Fibroblast of the conjunctiva (primary cell): Measurements from ENCODE around the gene DCAF4.
A peak's percentile ranks its signal among the peaks of the same experiment; 100 is the strongest.
"Not testable (repeated sequence)": the region's sequence is repeated elsewhere in the genome, so short reads cannot be mapped to it uniquely, and the experiment has no call there.

ENCODE experiments used
- DNase-seq: peaks from one replicate; pipeline ENCODE4 v3.0.0-alpha.2; 2010; ENCODE audit warnings: low read depth

Gene DCAF4

DNA sequence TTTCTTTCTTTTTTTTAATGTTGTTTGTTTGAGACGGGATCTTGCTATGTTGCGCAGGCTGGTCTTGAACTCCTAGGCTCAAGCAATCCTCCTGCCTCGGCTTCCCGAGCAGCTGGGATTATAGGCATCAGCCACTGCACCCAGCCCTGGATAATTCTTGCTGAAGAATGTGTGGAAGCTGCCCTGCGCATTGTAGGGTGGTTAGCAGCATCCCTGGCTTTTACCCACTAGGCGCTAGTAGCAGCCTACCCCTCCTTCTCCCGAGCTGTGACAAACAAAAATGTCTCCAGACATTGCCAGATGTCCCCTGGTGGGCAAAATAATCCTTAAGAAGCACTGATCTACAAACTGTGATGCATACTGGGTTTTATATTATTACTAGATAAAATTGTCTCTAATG, 6.6 kb downstream of the DCAF4 start:
- no peak for DNase-seq

DNA sequence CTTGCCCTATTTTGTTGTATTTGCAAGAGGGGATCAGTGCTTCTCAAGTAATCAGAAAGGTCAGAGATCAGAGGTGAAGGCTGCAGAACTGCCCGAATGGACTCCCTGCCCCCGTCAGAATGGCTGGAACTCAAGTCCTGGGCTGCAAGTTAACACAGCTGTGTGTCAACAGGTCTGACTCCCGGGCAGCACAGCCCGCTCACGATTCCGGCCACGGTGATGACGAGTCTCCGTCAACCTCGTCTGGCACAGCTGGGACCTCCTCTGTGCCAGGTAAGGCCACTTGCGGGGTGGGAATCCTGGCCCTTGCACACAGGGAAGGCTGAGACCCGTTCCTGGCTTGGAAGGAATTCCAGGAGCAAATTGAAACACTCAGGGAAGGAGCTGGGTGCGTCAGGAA, 13.4 kb downstream of the DCAF4 start:
- DNase-seq = no peak

DNA sequence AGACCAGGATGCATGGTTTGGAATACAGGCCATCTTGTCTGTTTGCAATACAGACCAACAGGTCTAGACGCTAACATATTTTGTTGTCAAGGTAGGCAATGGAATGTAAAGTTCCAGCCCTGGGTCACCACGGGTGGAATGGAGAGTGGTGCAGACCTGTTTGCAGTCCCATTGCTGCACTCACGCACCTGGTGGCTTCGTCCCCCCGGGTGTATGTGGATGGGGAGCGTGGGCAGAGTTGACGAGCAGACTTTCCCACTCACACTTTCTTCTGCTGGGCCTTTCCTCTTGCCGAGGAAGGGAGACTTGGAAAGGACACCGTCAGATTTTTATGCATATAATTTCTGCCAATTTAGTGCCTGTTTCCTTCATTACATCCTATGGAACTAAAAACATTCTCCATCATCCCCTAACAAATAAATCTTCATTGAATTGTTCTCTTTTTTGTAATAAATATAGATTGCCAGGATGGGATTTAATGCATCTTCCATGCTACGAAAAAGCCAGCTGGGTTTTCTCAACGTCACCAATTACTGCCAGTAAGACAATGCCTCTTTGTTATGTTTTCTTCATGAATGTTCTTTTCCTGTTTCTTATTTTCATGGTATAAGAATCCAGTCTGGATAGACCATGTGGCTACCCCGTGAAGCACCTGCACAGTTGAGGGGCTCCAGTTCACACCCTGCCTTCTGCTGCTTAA, 15.2 kb downstream of the DCAF4 start:
- DNase-seq = no peak

DNA sequence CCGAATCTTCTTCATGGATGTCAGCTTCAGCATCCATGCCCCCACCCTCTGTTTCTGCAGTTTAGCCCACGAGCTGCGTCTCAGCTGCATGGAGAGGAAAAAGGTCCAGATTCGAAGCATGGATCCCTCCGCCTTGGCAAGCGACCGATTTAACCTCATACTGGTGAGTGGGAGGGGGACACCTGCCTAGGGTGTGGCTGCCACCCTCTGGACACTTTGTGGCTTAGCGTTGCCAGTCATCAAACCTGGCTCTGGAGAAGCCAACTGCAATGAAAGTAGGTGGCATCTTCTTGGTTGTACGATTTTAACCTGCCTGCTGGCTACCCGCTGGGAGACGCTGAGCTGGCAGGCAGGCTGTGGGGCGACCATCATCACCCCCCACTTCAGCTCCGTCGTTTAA, 16.7 kb downstream of the DCAF4 start:
- no peak for DNase-seq

DNA sequence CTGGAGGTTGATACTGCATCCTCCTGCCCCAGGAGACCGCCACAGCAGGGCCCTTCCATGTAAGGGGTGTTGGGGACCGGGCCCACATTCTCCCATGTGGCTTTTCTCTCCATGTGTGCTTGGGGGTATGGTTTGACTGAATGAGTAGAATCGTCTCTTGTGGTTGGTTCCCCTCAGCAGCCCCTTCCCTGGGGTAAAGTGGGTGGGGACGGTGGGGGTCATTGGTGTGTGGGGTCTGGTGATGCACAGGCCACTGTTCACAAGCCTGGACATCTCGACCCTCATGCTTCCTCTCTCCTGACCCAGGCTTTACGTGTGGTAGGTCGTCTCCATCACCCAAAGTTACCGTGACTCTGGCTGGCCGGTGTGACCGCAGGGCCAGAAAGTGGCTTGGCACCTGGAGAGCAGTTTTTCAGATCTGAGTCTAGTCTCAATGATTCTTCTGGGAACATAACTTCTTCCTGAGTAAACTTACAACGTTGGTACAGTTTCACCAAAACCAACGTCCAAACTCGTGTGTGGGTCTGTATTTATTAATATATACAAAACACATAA, 17.7 kb downstream of the DCAF4 start:
- no peak for DNase-seq

DNA sequence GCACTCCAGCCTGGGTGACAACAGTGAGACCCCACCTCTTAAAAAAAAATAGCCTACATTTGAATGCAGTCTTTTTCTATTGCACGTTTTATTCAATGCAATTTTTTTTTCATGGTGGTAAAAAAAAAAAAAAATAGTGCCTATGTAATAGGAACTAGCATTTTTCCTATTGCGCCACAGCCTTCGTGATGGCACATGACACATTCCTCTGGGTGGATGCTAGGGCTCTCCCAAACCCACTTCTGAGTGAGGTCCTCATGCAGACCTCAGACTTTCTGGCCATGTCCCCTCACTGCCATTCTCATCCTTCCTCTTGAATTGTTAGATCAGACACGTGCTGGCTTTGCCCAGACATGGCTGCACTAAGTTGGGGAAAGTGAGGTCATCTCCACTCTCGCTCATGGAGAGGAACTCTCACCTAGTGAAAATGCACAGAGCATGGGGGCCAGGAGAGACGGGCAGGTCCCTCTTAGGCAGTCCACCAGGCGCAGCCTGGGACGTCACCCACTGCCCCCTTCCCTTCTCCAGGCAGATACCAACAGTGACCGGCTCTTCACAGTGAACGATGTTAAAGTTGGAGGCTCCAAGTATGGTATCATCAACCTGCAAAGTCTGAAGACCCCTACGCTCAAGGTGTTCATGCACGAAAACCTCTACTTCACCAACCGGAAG, 19.2 kb downstream of the DCAF4 start:
- DNase-seq = no peak

DNA sequence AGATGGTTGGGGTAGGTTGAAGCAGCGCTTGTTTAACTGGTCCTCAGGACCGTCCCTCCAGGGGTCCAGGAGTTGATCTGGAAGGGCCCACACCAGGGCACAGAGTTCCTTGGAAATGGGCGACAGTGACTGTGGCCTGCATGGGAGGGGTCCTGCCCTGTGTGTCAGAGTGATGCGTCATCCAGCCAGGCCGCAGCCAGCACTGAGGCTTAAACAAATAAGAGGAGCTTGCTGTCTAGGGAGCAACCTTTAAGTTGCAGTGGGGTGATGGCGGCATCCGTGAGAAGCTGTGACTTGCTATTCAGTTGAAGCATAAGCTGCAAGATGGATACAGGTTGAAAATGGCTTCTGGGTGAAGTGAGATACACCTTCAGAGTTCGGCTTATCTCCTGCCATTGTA, 20.2 kb downstream of the DCAF4 start:
- no peak for DNase-seq

DNA sequence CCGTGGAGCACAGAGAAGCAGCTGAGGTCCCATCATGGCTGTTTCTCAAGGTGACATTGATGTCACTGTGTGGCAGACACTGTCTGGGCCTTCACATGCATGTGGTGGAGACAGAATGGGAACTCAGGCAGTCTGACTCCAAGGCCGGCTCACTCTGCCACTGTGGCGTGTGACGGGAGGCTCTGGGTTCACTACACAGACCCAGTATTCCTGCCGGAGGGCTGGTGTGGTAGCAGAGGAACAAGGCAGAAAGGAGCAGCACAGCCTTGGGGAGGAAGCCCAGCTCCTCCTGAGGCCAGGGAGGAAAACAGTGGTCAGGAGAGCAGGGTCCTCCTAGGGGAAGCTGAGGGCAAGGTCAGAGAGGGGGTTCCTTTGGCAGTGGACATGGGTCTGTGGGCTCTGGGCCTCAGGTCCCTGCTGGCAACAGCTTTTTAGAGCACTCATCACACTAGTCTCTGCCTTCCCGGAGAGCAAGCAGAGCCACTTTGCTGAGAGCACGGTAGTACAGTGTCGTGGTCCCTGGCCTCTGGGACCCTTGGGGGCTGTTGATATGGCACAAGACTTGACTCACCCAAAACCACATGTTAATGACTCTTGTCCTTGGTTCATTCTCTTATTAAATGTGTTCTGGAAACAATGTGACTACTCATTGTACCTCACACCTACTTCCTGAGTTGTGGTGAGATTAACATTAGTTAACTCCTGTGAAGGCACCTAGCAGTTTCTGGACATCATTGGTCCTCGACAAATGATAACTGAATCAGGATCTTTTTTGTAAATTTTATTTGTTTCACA, 21.3 kb downstream of the DCAF4 start:
- no peak for DNase-seq

DNA sequence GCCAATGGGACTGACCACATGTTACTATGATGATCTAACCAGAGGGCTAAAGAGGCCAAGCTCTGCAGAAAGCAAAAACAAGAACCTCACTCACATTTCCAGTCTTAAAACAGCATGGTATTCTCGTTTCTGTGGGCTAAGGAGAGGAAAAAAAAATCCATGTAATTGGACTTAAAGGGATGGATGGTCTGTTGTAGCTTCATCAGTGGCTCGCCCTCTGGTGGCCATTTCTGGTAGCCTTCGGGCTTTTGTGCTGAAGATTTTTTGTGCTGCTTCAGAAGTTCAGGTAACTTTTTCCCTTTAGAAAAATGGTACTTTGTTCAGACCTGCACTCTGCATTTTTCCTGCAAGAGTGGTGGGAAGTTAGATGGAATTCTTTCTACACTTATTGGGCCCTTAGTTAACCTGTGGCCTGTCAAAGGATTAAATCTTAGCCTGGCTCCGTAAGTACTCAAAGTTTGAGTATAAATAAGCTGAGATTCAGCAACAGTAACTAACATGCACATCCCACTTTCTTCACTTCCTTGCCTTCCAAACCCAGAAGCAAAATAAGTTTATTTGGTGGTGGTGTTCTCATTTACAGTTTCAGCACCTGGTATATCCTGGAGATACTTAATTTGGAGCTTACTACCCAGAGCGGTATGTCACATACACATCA, 22.3 kb downstream of the DCAF4 start:
- peak; percentile 28 for DNase-seq

DNA sequence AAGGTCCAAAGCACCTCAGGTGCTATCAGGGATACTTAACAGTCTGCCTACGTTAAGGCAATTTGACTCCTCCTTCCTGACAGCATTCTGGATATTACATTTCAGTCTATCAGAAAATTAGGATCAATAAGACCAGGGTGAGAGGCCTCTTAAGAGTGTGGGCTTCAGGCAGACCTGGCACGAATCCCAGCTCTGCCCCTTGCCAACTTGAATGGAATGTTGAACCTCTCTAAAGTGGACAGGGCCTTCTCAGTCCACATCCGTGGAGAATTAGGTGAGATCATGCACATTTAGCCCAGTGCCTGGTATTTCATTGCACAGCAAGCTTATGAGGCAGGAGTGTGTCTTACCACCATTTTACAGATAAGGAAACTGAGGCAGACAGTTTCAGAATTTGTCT, 25.9 kb downstream of the DCAF4 start:
- DNase-seq = no peak

DNA sequence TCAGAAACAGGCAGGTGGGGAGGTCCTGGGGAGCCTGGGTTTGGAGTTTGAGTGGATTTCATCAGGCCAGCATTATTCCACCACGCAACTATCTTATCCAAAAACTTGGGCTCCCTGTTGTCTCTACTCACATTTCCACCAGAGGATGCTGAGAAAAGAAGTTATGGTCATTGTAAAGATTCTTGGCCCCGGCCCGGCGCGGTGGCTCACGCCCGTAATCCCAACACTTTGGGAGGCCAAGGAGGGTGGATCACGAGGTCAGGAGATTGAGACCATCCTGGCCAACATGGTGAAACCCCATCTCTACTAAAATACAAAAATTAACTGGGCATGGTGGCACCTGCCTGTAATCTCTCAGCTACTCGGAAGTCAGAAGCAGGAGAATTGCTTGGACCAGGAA, 30.5 kb downstream of the DCAF4 start:
- not testable (repeated sequence) for DNase-seq

DNA sequence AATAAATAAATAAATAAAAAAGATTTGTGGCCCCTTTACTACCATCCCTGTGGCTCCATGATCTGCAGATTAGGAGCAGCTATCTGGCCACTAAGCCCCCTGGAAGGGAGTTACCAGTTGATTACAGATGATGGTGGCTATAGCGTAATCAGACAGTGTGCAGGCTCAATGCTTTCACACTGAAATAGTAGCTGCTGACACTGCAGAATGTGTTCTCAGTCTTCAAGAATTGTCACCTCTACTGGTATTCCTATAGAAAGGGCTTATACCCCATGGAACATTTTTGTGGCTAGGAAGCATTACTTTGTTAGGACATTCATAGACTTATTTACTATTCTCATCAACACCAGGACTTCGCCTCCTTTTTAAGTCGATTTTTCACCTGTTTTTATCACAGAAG, 30.9 kb downstream of the DCAF4 start:
- DNase-seq = no peak

DNA sequence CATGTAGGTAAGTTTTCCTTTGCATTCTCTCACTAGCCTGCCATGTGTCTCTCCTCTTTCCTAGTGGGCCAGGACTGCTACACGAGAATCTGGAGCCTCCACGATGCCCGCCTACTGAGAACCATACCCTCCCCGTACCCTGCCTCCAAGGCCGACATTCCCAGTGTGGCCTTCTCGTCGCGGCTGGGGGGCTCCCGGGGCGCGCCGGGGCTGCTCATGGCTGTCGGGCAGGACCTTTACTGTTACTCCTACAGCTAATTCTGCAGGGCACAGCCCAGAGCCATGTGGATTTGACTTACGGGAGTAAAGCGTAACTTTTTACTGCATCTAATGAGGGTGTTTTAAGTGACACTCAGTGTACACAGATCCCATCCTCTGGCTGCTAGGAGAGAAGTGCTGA, 32.3 kb downstream of the DCAF4 start:
- no peak for DNase-seq

DNA sequence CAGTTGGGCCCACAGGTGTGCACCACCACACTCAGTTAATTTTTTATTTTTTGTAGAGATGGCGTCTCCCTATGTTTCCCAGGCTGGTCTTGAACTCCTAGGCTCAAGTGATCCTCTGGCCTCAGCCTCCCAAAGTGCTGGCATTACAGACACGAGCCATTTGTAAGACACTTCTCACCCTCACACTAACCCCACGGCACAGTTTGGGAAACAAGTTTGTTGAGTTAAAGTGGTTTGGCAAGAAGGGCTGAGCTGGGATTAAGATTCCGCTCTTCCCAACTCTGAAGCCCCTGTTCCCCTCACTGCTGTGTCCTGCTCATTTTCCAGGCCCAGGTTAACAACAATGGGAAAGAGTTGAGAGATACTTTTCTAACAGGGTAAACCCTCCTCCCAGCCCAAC, 34.8 kb downstream of the DCAF4 start:
- not testable (repeated sequence) for DNase-seq

DNA sequence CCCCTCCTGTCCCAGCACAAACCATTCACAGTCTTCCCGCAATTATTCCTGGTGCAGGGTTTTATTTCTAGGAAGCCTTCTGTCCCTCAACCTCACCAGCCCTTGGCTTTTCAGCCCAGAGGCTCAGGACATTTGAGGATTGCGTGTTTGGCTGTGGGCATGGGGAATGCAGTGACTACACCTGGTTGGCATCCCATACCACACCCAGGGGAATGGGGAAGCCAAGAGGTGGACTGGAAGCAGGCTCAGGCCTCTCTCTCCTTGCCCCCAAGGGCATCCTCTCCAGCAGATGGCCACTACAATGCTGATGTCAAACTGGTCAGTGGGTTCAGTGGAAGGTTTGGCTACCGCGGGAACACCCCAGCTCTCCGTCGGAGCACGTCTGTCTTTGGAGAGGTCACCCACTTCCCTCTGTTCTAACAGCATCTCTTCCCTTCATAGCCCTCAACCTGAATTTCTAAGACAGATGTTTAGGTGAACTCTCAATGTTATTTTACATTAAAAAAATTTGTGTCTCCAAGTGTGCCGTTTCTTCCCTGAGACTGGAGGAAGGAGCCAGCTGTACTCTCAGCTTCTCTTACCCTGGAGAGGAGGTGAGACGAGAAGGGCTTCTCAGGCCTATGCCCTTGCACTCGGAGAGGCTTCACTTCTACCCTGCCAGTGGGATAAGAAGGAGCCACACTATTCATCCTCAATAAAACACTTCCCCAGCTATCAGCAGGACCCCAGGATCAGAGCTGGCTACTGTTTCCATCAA, 35.5 kb downstream of the DCAF4 start:
- DNase-seq = no peak

DNA sequence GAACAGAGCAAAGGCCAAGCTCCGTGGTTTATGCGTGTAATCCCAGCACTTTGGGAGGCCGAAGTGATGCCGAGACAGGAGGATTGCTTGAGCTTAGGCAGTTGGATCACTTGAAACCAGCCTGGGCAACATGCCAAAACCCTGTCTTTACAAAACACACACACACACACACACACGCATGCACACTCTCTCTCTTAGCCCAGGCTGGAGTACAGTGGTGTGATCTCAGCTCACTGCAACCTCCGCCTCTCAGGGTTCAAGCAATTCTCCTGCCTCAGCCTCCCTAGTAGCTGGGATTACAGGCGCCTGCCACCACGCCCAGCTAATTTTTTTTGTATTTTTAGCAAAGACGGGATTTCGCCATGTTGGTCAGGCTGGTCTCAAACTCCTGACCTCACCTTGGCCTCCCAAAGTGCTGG, 36.1 kb downstream of the DCAF4 start:
- peak; percentile 58 for DNase-seq

DNA sequence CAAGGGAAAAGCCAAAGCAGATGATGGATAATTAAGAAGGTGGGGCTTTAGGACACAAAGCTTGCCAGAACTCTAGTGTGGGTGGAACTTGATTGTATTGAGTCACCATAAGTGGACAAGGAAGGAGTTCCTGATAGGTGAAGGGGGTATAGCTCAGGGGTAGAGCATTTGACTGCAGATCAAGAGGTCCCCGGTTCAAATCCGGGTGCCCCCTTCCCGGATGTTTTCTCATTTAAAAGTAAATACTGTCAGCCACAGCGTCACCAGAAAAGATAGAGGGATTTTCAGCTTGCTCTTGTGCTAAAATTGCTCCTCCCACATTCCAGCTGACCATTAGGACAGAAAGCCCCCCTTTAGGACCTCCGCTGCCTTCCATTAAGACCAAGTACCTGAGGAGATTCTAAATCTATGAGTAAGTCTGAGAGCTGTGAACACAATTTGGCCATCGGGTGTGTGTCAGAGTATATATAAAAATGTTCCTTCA, 36.6 kb downstream of the DCAF4 start:
- peak; percentile 80 for DNase-seq

DNA sequence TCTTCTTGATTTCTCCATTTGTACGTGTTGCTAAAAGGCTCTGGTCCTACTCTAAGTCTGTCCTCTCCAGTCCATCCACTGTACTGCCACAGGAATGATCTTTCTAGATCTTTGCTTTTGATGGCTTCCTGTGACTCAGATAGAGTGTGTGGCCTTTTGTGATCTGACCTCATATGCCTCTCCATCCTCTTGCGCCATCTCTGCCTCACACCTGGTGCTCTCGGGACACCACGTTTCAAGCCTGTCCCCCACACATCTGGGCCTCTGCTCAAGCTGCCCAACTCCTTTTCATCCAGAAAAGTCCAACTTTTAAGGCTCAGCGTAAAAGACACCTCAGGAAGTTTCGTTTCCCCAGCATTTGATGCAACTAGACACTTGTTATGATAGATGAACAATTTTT, 39.0 kb downstream of the DCAF4 start:
- DNase-seq = no peak

DNA sequence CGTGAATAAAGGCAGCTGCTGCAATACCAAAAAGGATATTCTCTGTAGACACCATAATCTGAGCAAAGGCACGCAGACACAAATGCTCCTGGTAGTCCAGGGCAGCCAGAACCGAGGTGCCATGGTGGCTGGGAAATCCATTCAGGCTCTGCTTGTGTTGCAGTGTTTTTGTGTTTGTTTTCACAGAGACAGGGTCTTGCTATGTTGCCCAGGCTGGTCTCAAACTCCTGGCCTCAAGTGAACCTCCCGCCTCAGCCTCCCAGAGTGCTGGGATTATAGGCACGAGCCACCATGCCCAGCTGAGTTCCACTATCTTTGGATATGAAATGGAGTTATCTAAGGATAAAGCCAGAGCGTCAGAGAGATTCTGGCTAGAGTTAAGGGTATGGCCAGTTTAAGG, 39.8 kb downstream of the DCAF4 start:
- no peak for DNase-seq

DNA sequence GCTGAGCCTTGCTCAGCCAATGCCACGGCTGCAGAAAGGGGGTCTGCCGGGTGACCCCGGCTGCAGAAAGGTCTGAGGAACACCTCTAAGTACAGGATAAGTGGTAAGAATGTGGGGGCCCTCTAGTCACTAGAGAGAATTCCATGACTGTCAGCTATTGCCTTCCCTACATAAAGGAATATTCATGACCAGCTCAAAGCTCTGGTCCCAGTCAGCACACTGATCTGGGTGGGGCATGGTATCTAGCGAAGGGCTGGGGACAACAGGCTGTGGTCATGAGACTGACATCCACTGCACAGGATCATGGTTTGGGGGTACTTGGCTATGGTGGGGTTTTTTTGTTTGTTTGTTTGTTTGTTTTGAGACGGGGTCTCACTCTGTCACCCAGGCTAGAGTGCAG, 42.1 kb downstream of the DCAF4 start:
- DNase-seq = no peak

DNA sequence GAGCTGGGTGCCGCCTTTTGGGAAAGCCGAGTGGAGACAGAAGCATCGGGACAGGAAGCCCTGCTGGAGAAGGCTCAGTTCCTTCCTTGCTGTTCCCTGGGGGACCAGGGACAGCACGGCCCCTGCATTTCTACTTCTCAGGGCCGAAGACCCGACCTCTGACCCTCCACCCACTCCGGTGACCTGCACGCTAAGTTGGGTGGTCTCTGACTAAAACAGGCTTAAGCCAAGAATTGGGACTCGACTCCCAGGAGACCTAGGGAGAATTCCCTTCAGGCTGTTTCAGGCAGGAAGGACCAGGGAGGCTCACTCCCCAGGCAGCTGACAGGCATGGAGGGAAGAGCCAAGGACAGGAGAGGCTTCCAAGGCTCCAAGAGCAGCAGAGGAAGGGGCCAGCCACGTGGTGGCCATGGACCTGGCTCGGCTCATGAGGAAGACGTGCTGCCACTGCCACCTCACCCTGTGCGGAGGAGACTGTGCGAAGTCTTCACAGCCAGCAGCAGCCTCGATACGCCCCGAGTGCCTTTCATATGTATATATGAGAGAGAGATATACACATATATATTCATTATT, 43.9 kb downstream of the DCAF4 start:
- DNase-seq = no peak
